H4 (cell line): Measurements from ENCODE around the gene MARVELD1. TPM values are rescaled to one million over a fixed set of nuclear protein-coding genes. Genes with fewer than 3 reads are reported as not detected.
"Not testable (repeated sequence)": the region's sequence is repeated elsewhere in the genome, so short reads cannot be mapped to it uniquely, and the experiment has no call there.

Experiments
- DNase-seq: peaks from one replicate; pipeline ENCODE4 v3.0.0-alpha.2; 2015; ENCODE audit warnings: low spot score
- total RNA-seq: library from RNA; depleted of rRNA; stranded (reverse); fragments of >200 nt; shearing (Covaris generic); gene quantifications from 2 replicates; pipeline ENCODE4 v1.2.3, GENCODE V29; 2014; rRNA removed

Gene MARVELD1
- 33.4 and 46.1 TPM in 2 replicates for total RNA-seq

GRCh38 chr10:97713339-97713825 lies at the start of gene MARVELD1:
TSS of gene MARVELD1 (plus strand) at chr10:97713730. CDS start at chr10:97713877, 147 bp downstream.
- DNase-seq: peak; percentile 71

- no peak for DNase-seq
Measured at GRCh38 chr10:97664282-97664850, 49.2 kb upstream of the MARVELD1 start.

GRCh38 chr10:97666992-97667391 lies 46.5 kb upstream of the MARVELD1 start:
- DNase-seq: no peak

GRCh38 chr10:97667463-97667862 lies 46.1 kb upstream of the MARVELD1 start:
- no peak for DNase-seq

- no peak for DNase-seq
Measured at GRCh38 chr10:97669571-97669970, 44.0 kb upstream of the MARVELD1 start.

GRCh38 chr10:97673736-97674525 lies 39.6 kb upstream of the MARVELD1 start:
- peak; percentile 25 for DNase-seq

- no peak for DNase-seq
Measured at GRCh38 chr10:97675222-97675621, 38.3 kb upstream of the MARVELD1 start.

- DNase-seq: peak; percentile 58
Measured at GRCh38 chr10:97676770-97677581, 36.6 kb upstream of the MARVELD1 start.

GRCh38 chr10:97679594-97679993 lies 33.9 kb upstream of the MARVELD1 start:
- no peak for DNase-seq

- DNase-seq: no peak
Measured at GRCh38 chr10:97682042-97682441, 31.5 kb upstream of the MARVELD1 start.

- peak; percentile 37 for DNase-seq
Measured at GRCh38 chr10:97683556-97684367, 29.8 kb upstream of the MARVELD1 start.

- not testable (repeated sequence) for DNase-seq
Measured at GRCh38 chr10:97684368-97684713, 29.2 kb upstream of the MARVELD1 start.

GRCh38 chr10:97684866-97685394 lies 28.6 kb upstream of the MARVELD1 start:
- no peak for DNase-seq

GRCh38 chr10:97685395-97685958 lies 28.1 kb upstream of the MARVELD1 start:
- peak; percentile 45 for DNase-seq

GRCh38 chr10:97686301-97686961 lies 27.1 kb upstream of the MARVELD1 start:
- DNase-seq: peak; percentile 26

GRCh38 chr10:97686962-97687784 lies 26.4 kb upstream of the MARVELD1 start, which contains the start of gene AVPI1:
TSS of gene AVPI1 (minus strand) at chr10:97687241. CDS start at chr10:97679905, 7,336 bp downstream.
- DNase-seq: peak; percentile 95

GRCh38 chr10:97687785-97688781 lies 25.4 kb upstream of the MARVELD1 start:
- peak; percentile 78 for DNase-seq

- DNase-seq: peak; percentile 96
Measured at GRCh38 chr10:97689559-97690020, 23.9 kb upstream of the MARVELD1 start.
